ENCODE data around the gene SMIM41. TPM values are rescaled to one million over a fixed set of nuclear protein-coding genes. Genes with fewer than 3 reads are reported as not detected.

The SMIM41 gene
- total RNA-seq, 1 donor = under 0.01 TPM

DNA sequence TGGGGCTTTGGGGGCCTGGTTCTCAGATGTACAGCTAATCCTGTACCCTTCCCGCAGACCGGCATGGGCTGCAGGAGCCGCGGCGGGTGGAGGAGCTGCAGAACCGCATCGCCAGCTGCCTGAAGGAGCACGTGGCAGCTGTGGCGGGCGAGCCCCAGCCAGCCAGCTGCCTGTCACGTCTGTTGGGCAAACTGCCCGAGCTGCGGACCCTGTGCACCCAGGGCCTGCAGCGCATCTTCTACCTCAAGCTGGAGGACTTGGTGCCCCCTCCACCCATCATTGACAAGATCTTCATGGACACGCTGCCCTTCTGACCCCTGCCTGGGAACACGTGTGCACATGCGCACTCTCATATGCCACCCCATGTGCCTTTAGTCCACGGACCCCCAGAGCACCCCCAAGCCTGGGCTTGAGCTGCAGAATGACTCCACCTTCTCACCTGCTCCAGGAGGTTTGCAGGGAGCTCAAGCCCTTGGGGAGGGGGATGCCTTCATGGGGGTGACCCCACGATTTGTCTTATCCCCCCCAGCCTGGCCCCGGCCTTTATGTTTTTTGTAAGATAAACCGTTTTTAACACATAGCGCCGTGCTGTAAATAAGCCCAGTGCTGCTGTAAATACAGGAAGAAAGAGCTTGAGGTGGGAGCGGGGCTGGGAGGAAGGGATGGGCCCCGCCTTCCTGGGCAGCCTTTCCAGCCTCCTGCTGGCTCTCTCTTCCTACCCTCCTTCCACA is 20.7 kb upstream of the SMIM41 start:
- H3K27me3 ChIP-seq (ENCODE audit: insufficient read depth, low read length) = no peaks in the 10 kb centered on the region
- peaks cover 6% of the 10 kb centered on the region for H3K4me1 ChIP-seq (ENCODE audit: insufficient read depth, low read length)
- no peak overlapping the region for H3K4me2 ChIP-seq (ENCODE audit: insufficient read depth, low read length)
- no peaks in the 10 kb centered on the region for H4K20me1 ChIP-seq (ENCODE audit: insufficient read depth, low read length)
- no peaks in the 10 kb centered on the region for H3K79me2 ChIP-seq (ENCODE audit: insufficient read depth, low read length)
- H3K9me3 ChIP-seq (ENCODE audit: low read depth, low read length) = no peaks in the 10 kb centered on the region
- no peak overlapping the region for H2AFZ ChIP-seq (ENCODE audit: low read length)
- no peak for DNase-seq (ENCODE audit: insufficient read length, low spot score, missing footprints)
- H3K4me3 ChIP-seq (ENCODE audit: insufficient read depth, low read length) = no peak overlapping the region
- H3K27ac ChIP-seq (ENCODE audit: low read depth, low read length) = no peak overlapping the region
- TF ChIP-seq CTCF (IDR thresholded peaks at IDR 0.05; ENCODE audit: extremely low read depth, low read depth, low read length) = no peak
- peaks cover 35% of the 10 kb centered on the region for H3K36me3 ChIP-seq (ENCODE audit: insufficient read depth, low read length)

DNA sequence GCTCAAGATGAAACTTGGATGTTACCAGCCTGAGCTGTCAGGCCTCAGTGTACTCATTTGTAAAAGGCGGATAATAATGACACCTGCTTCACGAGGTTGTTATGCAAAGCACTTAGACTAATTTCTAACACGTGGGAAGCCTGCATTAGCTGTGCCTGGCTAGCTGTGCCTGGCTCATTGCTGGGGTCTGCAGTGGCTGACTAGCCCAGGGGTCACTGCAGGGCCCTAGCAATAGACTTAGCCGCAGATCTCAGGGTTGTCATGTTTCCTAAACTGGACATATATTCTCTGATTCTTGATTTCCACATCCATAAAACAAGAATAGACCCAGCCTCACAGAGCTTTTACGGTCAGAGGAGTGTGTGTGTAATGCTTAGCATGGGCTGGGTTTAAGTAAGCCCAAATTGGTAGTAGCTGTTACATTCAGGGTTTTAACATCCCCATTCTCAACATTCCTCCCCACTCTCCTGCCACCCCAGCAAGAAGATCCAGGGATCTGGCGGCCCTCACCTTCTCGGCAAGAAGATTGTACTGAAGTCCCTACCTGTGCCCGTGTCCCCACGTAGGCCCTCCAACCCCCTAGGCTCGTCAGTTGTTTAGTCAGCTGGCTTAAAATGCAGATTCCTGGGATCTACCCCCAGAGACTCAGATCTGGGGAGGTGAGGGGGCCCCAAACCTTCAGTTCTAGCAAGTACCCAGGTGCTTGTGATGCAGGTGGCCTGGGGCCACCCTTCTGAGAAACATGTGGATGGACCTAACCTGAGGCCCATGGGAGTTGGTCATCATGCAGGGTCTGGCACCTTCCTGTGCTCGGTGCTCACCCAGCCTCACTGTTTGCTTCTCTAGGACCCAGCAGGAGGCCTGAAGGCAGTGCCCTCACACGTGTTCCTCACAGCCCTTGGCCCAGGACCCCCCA is 19.7 kb upstream of the SMIM41 start:
- Histone ChIP-seq H3K36me3 (ENCODE audit: insufficient read depth, low read length) (peaks cover 28% of the 10 kb centered on the region), H3K27ac (ENCODE audit: low read depth, low read length) (no peak overlapping the region), H3K4me3 (ENCODE audit: insufficient read depth, low read length) (no peak overlapping the region), H2AFZ (ENCODE audit: low read length) (no peak overlapping the region), H3K79me2 (ENCODE audit: insufficient read depth, low read length) (no peaks in the 10 kb centered on the region), H4K20me1 (ENCODE audit: insufficient read depth, low read length) (no peaks in the 10 kb centered on the region), H3K9me3 (ENCODE audit: low read depth, low read length) (no peaks in the 10 kb centered on the region), H3K4me1 (ENCODE audit: insufficient read depth, low read length) (peaks cover 16% of the 10 kb centered on the region), H3K4me2 (ENCODE audit: insufficient read depth, low read length) (no peak overlapping the region), H3K27me3 (ENCODE audit: insufficient read depth, low read length) (no peaks in the 10 kb centered on the region)
- TF ChIP-seq CTCF (IDR thresholded peaks at IDR 0.05; ENCODE audit: extremely low read depth, low read depth, low read length) = no peak
- DNase-seq (ENCODE audit: insufficient read length, low spot score, missing footprints) = no peak

GRCh38 chr12:52060498-52061177 is 18.9 kb upstream of the SMIM41 start:
- Histone ChIP-seq H3K36me3 (ENCODE audit: insufficient read depth, low read length) (peaks cover 24% of the 10 kb centered on the region), H3K27me3 (ENCODE audit: insufficient read depth, low read length) (no peaks in the 10 kb centered on the region), H3K27ac (ENCODE audit: low read depth, low read length) (no peak overlapping the region), H4K20me1 (ENCODE audit: insufficient read depth, low read length) (no peaks in the 10 kb centered on the region), H3K9me3 (ENCODE audit: low read depth, low read length) (no peaks in the 10 kb centered on the region), H3K79me2 (ENCODE audit: insufficient read depth, low read length) (no peaks in the 10 kb centered on the region), H3K4me3 (ENCODE audit: insufficient read depth, low read length) (no peak overlapping the region), H2AFZ (ENCODE audit: low read length) (no peak overlapping the region), H3K4me2 (ENCODE audit: insufficient read depth, low read length) (no peak overlapping the region), H3K4me1 (ENCODE audit: insufficient read depth, low read length) (peaks cover 19% of the 10 kb centered on the region)
- DNase-seq (ENCODE audit: insufficient read length, low spot score, missing footprints) = no peak
- no peak for TF ChIP-seq CTCF (IDR thresholded peaks at IDR 0.05; ENCODE audit: extremely low read depth, low read depth, low read length)

Data from osteoblast (primary cell).